Activated CD8-positive, alpha-beta memory T cell treated with anti-CD3 and anti-CD28 coated beads for 36 hours (primary cell): ENCODE results near the gene TTBK2. TPM values are rescaled to one million over a fixed set of nuclear protein-coding genes. Genes with fewer than 3 reads are reported as not detected.

Experiments
- CTCF ChIA-PET: fragments of 350-600 bp; sonication (Branson Sonifier 250); formaldehyde crosslinking; loops from one replicate; lab custom pipeline; 2021; ENCODE audit warnings: antibody characterized with exemption; lab: Charles Lee
- POLR2A ChIA-PET: fragments of 350-600 bp; sonication (Branson Sonifier 250); formaldehyde crosslinking; loops from one replicate; lab custom pipeline; 2021; ENCODE audit warnings: antibody characterized with exemption; lab: Charles Lee
- total RNA-seq, 2 experiments: library from RNA; stranded (reverse); gene quantifications; one replicate each; pipeline ENCODE4 v1.2.3, GENCODE V29; 2021

Gene TTBK2
- total RNA-seq, 2 experiments from 2014 or later = 7.5 to 7.7 TPM

- ChIA-PET CTCF (interaction anchor here (1.1 kb wide), 1 partner anchor 390 kb away, joined by 3 read pairs; the partner anchor contains the start of gene UBR1), POLR2A (no interaction called here)
Measured at GRCh38 chr15:42716626-42717025, 204.0 kb downstream of the TTBK2 start.

GRCh38 chr15:42716125-42716524, 204.5 kb downstream of the TTBK2 start:
- CTCF ChIA-PET = no interaction called here
- POLR2A ChIA-PET = no interaction called here

- ChIA-PET CTCF (no interaction called here), POLR2A (no interaction called here)
Measured at GRCh38 chr15:42712584-42712983, 208.0 kb downstream of the TTBK2 start.

- POLR2A ChIA-PET = no interaction called here
- CTCF ChIA-PET = interaction anchor here (1.0 kb wide), 1 partner anchor 214 kb away, joined by 3 read pairs; no protein-coding TSS in a partner anchor
Measured at GRCh38 chr15:42711746-42712145, 208.8 kb downstream of the TTBK2 start.

- ChIA-PET CTCF (no interaction called here), POLR2A (no interaction called here)
Measured at GRCh38 chr15:42710662-42711061, 209.9 kb downstream of the TTBK2 start.

GRCh38 chr15:42707873-42708544, 212.6 kb downstream of the TTBK2 start:
- POLR2A ChIA-PET = no interaction called here
- CTCF ChIA-PET = no interaction called here

GRCh38 chr15:42707068-42707467, 213.5 kb downstream of the TTBK2 start:
- POLR2A ChIA-PET = no interaction called here
- CTCF ChIA-PET = interaction anchor here (1.1 kb wide), 1 partner anchor 219 kb away, joined by 4 read pairs; no protein-coding TSS in a partner anchor

GRCh38 chr15:42705336-42705735, 215.2 kb downstream of the TTBK2 start:
- POLR2A ChIA-PET = interaction anchor here (0.6 kb wide), 1 partner anchor 72 kb away, joined by 3 read pairs; no protein-coding TSS in a partner anchor
- CTCF ChIA-PET = no interaction called here

GRCh38 chr15:42704492-42704926, 216.1 kb downstream of the TTBK2 start:
- CTCF ChIA-PET = interaction anchor here (0.6 to 1.3 kb wide), 3 partner anchors 17 to 355 kb away, joined by 3 read pairs; no protein-coding TSS in a partner anchor
- POLR2A ChIA-PET = no interaction called here

GRCh38 chr15:42696626-42697025, 224.0 kb downstream of the TTBK2 start:
- POLR2A ChIA-PET = no interaction called here
- CTCF ChIA-PET = no interaction called here

GRCh38 chr15:42695527-42696071, 225.0 kb downstream of the TTBK2 start:
- POLR2A ChIA-PET = interaction anchor here (0.6 kb wide), 1 partner anchor 117 kb away, joined by 3 read pairs; no protein-coding TSS in a partner anchor
- CTCF ChIA-PET = no interaction called here

GRCh38 chr15:42694398-42694797, 226.2 kb downstream of the TTBK2 start:
- POLR2A ChIA-PET = no interaction called here
- CTCF ChIA-PET = no interaction called here

- ChIA-PET POLR2A (no interaction called here), CTCF (no interaction called here)
Measured at GRCh38 chr15:42693942-42694341, 226.6 kb downstream of the TTBK2 start.

GRCh38 chr15:42693496-42693895, 227.1 kb downstream of the TTBK2 start:
- POLR2A ChIA-PET = no interaction called here
- CTCF ChIA-PET = no interaction called here

GRCh38 chr15:42692997-42693396, 227.6 kb downstream of the TTBK2 start:
- CTCF ChIA-PET = no interaction called here
- POLR2A ChIA-PET = no interaction called here

GRCh38 chr15:42692536-42692935, 228.0 kb downstream of the TTBK2 start:
- CTCF ChIA-PET = no interaction called here

GRCh38 chr15:42691770-42692169, 228.8 kb downstream of the TTBK2 start:
- ChIA-PET POLR2A (no interaction called here), CTCF (no interaction called here)

More at GRCh38 chr15:42692536-42692935, 228.0 kb downstream of the TTBK2 start:
- POLR2A ChIA-PET = no interaction called here

- POLR2A ChIA-PET = no interaction called here
- CTCF ChIA-PET = no interaction called here
Measured at GRCh38 chr15:42691308-42691707, 229.3 kb downstream of the TTBK2 start.
